Panc1 (cell line): ENCODE data around the gene KLHL2.

Experiments used
- CTCF ChIP-seq: fragments of 450-650 bp; IDR thresholded peaks from 2 replicates; pipeline ENCODE4 v1.5.1; 2017; ENCODE audit warnings: mild to moderate bottlenecking
- POLR2AphosphoS5 ChIP-seq: IDR thresholded peaks from 2 replicates; pipeline ENCODE4 v1.6.1; 2012; ENCODE audit warnings: mild to moderate bottlenecking, low read depth, low read length, moderate library complexity
- REST ChIP-seq, 2 experiments: IDR thresholded peaks; 2 replicates each; pipeline ENCODE4 v1.6.1; 2011 to 2012; ENCODE audit warnings: low read depth in 2 of 2, control low read depth in 1 of 2, low read length in 1 of 2, mild to moderate bottlenecking in 1 of 2, moderate library complexity in 1 of 2; ENCODE audit not compliant: insufficient read depth in 1 of 2
- SIN3A ChIP-seq: IDR thresholded peaks from 2 replicates; pipeline ENCODE4 v1.6.1; 2012; ENCODE audit warnings: low read depth, mild to moderate bottlenecking, low read length, moderate library complexity, borderline replicate concordance; ENCODE audit not compliant: insufficient read depth
- TCF7L2 ChIP-seq: IDR thresholded peaks from 2 replicates; pipeline ENCODE4 v1.6.1; 2011; ENCODE audit warnings: mild to moderate bottlenecking, low read depth, low read length, inconsistent platforms

GRCh38 chr4:165192500-165192898 is 14.9 kb upstream of the KLHL2 start:
- TF ChIP-seq POLR2AphosphoS5: no peak
- TF ChIP-seq CTCF: no peak
- TF ChIP-seq TCF7L2: no peak
- TF ChIP-seq SIN3A: no peak
- no peak for TF ChIP-seq REST (IDR thresholded peaks at IDR 0.05; ENCODE audit: insufficient read depth in 1 of 2, low read depth in 2 of 2, low read length in 1 of 2)
